Neural crest cell (in vitro differentiated cells): Measurements from ENCODE around the gene KDM4C. TPM values are rescaled to one million over a fixed set of nuclear protein-coding genes. Genes with fewer than 3 reads are reported as not detected.
"Not testable (repeated sequence)": the region's sequence is repeated elsewhere in the genome, so short reads cannot be mapped to it uniquely, and the experiment has no call there.

Experiments
- DNase-seq: peaks from one replicate; pipeline ENCODE4 v3.0.0; 2021; ENCODE audit warnings: low read depth, mixed read lengths, low spot score
- H3K27ac Mint-ChIP-seq: one replicate; pipeline ENCODE4 v1.8.0; 2021; ENCODE audit warnings: mild to moderate bottlenecking, mixed read lengths; ENCODE audit not compliant: unreplicated experiment
- H3K27me3 Mint-ChIP-seq: 2 replicates; pipeline ENCODE4 v1.8.0; 2021; ENCODE audit warnings: low read depth, mild to moderate bottlenecking, mixed read lengths
- H3K36me3 Mint-ChIP-seq: 2 replicates; pipeline ENCODE4 v1.8.0; 2021; ENCODE audit warnings: low read depth, mild to moderate bottlenecking, mixed read lengths
- H3K4me1 Mint-ChIP-seq: 2 replicates; pipeline ENCODE4 v1.8.0; 2021; ENCODE audit warnings: mixed read lengths
- H3K4me3 Mint-ChIP-seq: one replicate; pipeline ENCODE4 v1.8.0; 2021; ENCODE audit warnings: mild to moderate bottlenecking, mixed read lengths
- H3K9me3 Mint-ChIP-seq: 2 replicates; pipeline ENCODE4 v1.8.0; 2021; ENCODE audit warnings: mixed read lengths
- CTCF ChIP-seq: fragments of 200-600 bp; sonication (generic); conservative IDR thresholded peaks from 2 replicates; pipeline ENCODE4 v1.5.0; 2021; ENCODE audit warnings: antibody characterized with exemption, mild to moderate bottlenecking
- total RNA-seq: library from RNA; stranded (reverse); gene quantifications from 2 replicates; pipeline ENCODE4 v1.2.1, GENCODE V29; 2021

The KDM4C gene
- total RNA-seq, 1 donor from 2014 or later, result 11.2 TPM

- DNase-seq, result no peak
- TF ChIP-seq CTCF, result no peak
- Mint-ChIP-seq H3K9me3 (no peaks in the 10 kb centered on the region), H3K27ac (no peak overlapping the region), H3K4me1 (peaks cover 33% of the 10 kb centered on the region), H3K4me3 (no peak overlapping the region), H3K27me3 (no peaks in the 10 kb centered on the region), H3K36me3 (no peaks in the 10 kb centered on the region)
Measured at GRCh38 chr9:6783753-6784152, 26.0 kb downstream of the KDM4C start.

GRCh38 chr9:6785682-6786081 lies 27.9 kb downstream of the KDM4C start:
- H3K9me3 Mint-ChIP-seq, result no peaks in the 10 kb centered on the region
- no peak for TF ChIP-seq CTCF
- no peak for DNase-seq
- no peaks in the 10 kb centered on the region for H3K36me3 Mint-ChIP-seq
- no peak overlapping the region for H3K27ac Mint-ChIP-seq
- H3K27me3 Mint-ChIP-seq, result no peaks in the 10 kb centered on the region
- H3K4me1 Mint-ChIP-seq, result peaks cover 34% of the 10 kb centered on the region
- no peak overlapping the region for H3K4me3 Mint-ChIP-seq

GRCh38 chr9:6787793-6788161 lies 30.0 kb downstream of the KDM4C start:
- Mint-ChIP-seq H3K4me3 (no peak overlapping the region), H3K4me1 (peaks cover 22% of the 10 kb centered on the region), H3K9me3 (no peaks in the 10 kb centered on the region), H3K27me3 (no peaks in the 10 kb centered on the region), H3K36me3 (no peaks in the 10 kb centered on the region), H3K27ac (peak overlapping the region; percentile 3)
- no peak for TF ChIP-seq CTCF
- DNase-seq, result no peak

- Mint-ChIP-seq H3K27ac (peak overlapping the region; percentile 3), H3K4me3 (no peak overlapping the region), H3K36me3 (no peaks in the 10 kb centered on the region), H3K27me3 (no peaks in the 10 kb centered on the region), H3K9me3 (no peaks in the 10 kb centered on the region), H3K4me1 (peaks cover 20% of the 10 kb centered on the region)
- no peak for DNase-seq
- no peak for TF ChIP-seq CTCF
Measured at GRCh38 chr9:6788162-6789016, 30.6 kb downstream of the KDM4C start.

GRCh38 chr9:6789017-6789338 lies 31.2 kb downstream of the KDM4C start:
- not testable (repeated sequence) for H3K4me3 Mint-ChIP-seq, H3K27ac Mint-ChIP-seq, H3K9me3 Mint-ChIP-seq, DNase-seq, H3K36me3 Mint-ChIP-seq, H3K27me3 Mint-ChIP-seq
- H3K4me1 Mint-ChIP-seq, result peaks cover 20% of the 10 kb centered on the region

- Mint-ChIP-seq H3K4me3 (no peak overlapping the region), H3K27ac (no peak overlapping the region), H3K36me3 (peaks cover 10% of the 10 kb centered on the region), H3K4me1 (peaks cover 19% of the 10 kb centered on the region), H3K9me3 (no peaks in the 10 kb centered on the region), H3K27me3 (no peaks in the 10 kb centered on the region)
- DNase-seq, result no peak
- no peak for TF ChIP-seq CTCF
Measured at GRCh38 chr9:6790866-6791265, 33.1 kb downstream of the KDM4C start.
